Smooth muscle cell of the pulmonary artery (primary cell): Measurements from ENCODE around the gene GHDC. TPM values are rescaled to one million over a fixed set of nuclear protein-coding genes. Genes with fewer than 3 reads are reported as not detected.

Experiments
- total RNA-seq: library from RNA; depleted of rRNA; stranded (reverse); fragments of >200 nt; gene quantifications from 2 replicates; pipeline ENCODE4 v1.2.3, GENCODE V29; 2014

Gene GHDC, protein sequence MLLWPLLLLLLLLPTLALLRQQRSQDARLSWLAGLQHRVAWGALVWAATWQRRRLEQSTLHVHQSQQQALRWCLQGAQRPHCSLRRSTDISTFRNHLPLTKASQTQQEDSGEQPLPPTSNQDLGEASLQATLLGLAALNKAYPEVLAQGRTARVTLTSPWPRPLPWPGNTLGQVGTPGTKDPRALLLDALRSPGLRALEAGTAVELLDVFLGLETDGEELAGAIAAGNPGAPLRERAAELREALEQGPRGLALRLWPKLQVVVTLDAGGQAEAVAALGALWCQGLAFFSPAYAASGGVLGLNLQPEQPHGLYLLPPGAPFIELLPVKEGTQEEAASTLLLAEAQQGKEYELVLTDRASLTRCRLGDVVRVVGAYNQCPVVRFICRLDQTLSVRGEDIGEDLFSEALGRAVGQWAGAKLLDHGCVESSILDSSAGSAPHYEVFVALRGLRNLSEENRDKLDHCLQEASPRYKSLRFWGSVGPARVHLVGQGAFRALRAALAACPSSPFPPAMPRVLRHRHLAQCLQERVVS
- 18.8 and 21.1 TPM in 2 replicates for total RNA-seq

GRCh38 chr17:42193969-42194899 lies at the start of gene GHDC:
GHDC (minus strand) TSS chr17:42194494; CDS start chr17:42193581, 913 bp downstream.

GRCh38 chr17:42184713-42185620 lies 9.3 kb downstream of the GHDC start, which contains the start of gene HCRT:
HCRT (minus strand) TSS chr17:42185452; CDS start chr17:42185365, 87 bp downstream.

DNA sequence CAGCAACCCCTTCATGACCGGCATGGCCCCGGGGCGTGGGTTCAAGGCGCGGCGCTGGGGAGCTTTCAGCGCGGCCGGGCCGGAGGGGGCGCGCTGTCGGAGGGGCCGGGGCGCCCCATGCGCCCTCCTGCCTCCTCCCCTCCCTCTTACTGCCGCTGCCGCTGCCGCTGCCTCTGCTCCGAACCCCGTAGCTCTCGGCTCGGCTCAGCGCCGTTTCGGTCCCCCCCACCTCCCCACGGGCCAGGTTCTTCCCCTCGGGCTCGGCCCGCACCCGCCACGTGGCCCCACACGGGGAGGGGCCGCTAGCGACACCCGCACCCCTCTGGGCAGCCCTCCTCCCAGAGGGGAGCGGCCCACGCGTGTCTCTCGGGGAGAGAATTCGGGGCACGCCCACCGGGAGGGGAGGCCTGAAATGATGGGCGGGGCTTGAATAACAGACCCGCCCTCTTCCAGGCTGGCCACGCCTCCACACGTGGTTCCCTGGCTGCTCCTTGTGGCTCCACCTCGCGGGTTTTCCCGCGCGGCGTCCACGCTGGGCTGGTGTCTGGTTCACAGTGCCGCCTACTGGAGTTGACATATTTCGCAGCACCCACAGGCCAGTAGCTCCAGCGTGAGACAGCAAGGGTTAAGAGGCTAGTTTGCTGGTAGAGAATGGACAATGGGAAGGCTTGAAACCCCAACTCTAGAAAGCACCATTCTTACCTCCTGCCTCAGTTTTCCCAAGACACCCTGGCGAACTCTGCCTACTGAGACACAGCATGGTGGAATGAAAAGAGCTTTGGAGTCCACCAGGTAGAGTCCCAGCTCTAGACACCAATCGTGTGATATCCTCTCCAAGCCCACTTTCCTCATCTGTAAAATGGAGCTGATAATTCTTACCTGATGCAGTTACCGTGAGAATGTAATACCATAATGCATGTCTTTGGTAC lies 13.1 kb downstream of the GHDC start, which contains the start of gene KCNH4:
Gene KCNH4 (minus strand): TSS at position 221 of the 929 bp plus-strand sequence. CDS start 197 bp downstream, at position 24.

Other genes starting within 250 kb of the GHDC start
- gene CNP, start 227.7 kb downstream of the GHDC start, total RNA-seq: 51.7 and 87.2 TPM in 2 replicates
- gene DNAJC7, start 177.1 kb downstream of the GHDC start, total RNA-seq: 45.6 and 48.4 TPM in 2 replicates
- gene NKIRAS2, start 174.4 kb downstream of the GHDC start, total RNA-seq: 41.7 and 42.9 TPM in 2 replicates
- gene C17orf113, start 143.9 kb downstream of the GHDC start, total RNA-seq: 0.13 and 0.33 TPM in 2 replicates
- gene ZNF385C, start 96.0 kb downstream of the GHDC start, total RNA-seq: 0.03 TPM in 1 of 2 replicates, not detected in the other
- 9.5 and 11.3 TPM in 2 replicates for gene DHX58, start 81.8 kb downstream of the GHDC start, total RNA-seq
- gene KAT2A, start 73.1 kb downstream of the GHDC start, total RNA-seq: 9.9 and 19.7 TPM in 2 replicates
- gene HSPB9, start 71.7 kb downstream of the GHDC start, total RNA-seq: 0.07 TPM in 2 replicates
- gene RAB5C, start 39.5 kb downstream of the GHDC start, total RNA-seq: 86.7 and 98.2 TPM in 2 replicates
- 0.03 TPM in 1 of 2 replicates, not detected in the other for gene KCNH4, start 13.4 kb downstream of the GHDC start, total RNA-seq
- gene HCRT, start 9.0 kb downstream of the GHDC start, total RNA-seq: not detected in 2 replicates
- gene STAT5B, start 81.9 kb upstream of the GHDC start, total RNA-seq: 30.2 and 33.4 TPM in 2 replicates
- 19.2 and 20.1 TPM in 2 replicates for gene STAT5A, start 94.0 kb upstream of the GHDC start, total RNA-seq
- 162 and 175 TPM in 2 replicates for gene STAT3, start 193.9 kb upstream of the GHDC start, total RNA-seq
- 538 and 866 TPM in 2 replicates for gene CAVIN1, start 228.8 kb upstream of the GHDC start, total RNA-seq